Retina (tissue), 1 donor: ENCODE measurements around the gene PTPN11.
A peak's percentile ranks its signal among the peaks of the same experiment; 100 is the strongest.

Experiments used
- DNase-seq: peaks from one replicate; pipeline ENCODE4 v3.0.0-alpha.2; 2016

Gene PTPN11

GRCh38 chr12:112555621-112556233 lies 137.0 kb downstream of the PTPN11 start:
- no peak for DNase-seq

GRCh38 chr12:112557951-112558630 lies 139.3 kb downstream of the PTPN11 start:
- DNase-seq: peak; percentile 50
